WERI-Rb-1 (cell line): Measurements from ENCODE around the gene GDF7.

Experiments
- DNase-seq: peaks from one replicate; pipeline ENCODE4 v3.0.0-alpha.2; 2020
- H3K27ac ChIP-seq: fragments of 250-450 bp; sonication (Bioruptor Pico); 2 replicates; pipeline ENCODE4 v1.5.1; 2020; ENCODE audit warnings: mild to moderate bottlenecking, moderate library complexity
- H3K27me3 ChIP-seq: fragments of 250-450 bp; sonication (Bioruptor Pico); 2 replicates; pipeline ENCODE4 v1.5.1; 2021; ENCODE audit warnings: mild to moderate bottlenecking, low read depth, moderate library complexity; ENCODE audit not compliant: insufficient read depth, severe bottlenecking
- H3K36me3 ChIP-seq: fragments of 250-450 bp; sonication (Bioruptor Pico); 2 replicates; pipeline ENCODE4 v1.5.1; 2020; ENCODE audit warnings: mild to moderate bottlenecking, moderate library complexity
- H3K4me3 ChIP-seq: 2 replicates; pipeline ENCODE4 v1.5.1; 2011; ENCODE audit warnings: low read depth, mild to moderate bottlenecking, control low read depth, low read length
- H3K9me3 ChIP-seq: fragments of 250-450 bp; sonication (Bioruptor Pico); 2 replicates; pipeline ENCODE4 v1.5.1; 2021; ENCODE audit warnings: mild to moderate bottlenecking, moderate library complexity; ENCODE audit not compliant: severe bottlenecking
- TF ChIP-seq, protein P1 (sequence below): IDR thresholded peaks from 2 replicates; pipeline ENCODE4 v1.5.1; 2011; ENCODE audit warnings: low read depth, mild to moderate bottlenecking, control low read depth, inconsistent platforms, low read length

Gene GDF7

DNA sequence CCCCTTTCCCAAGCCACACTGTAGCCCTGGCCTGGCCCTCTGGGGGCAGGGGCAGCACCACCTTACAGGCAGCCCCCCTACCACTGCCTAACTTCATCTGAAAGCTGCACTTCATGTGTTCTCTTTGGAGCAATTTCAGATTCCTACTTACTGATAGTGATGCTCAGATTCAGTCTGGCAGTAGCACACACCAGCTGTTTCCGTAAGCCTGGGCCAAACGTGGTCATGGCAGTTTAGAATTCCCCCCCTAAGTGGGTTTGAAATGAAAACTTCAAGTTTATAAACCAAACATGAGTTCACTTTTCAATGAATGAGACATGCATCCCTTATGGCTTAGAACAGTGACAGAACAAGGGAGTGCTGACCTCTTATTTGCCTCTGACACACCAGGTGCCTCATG lies 29.4 kb downstream of the GDF7 start:
- TF ChIP-seq, protein P1, sequence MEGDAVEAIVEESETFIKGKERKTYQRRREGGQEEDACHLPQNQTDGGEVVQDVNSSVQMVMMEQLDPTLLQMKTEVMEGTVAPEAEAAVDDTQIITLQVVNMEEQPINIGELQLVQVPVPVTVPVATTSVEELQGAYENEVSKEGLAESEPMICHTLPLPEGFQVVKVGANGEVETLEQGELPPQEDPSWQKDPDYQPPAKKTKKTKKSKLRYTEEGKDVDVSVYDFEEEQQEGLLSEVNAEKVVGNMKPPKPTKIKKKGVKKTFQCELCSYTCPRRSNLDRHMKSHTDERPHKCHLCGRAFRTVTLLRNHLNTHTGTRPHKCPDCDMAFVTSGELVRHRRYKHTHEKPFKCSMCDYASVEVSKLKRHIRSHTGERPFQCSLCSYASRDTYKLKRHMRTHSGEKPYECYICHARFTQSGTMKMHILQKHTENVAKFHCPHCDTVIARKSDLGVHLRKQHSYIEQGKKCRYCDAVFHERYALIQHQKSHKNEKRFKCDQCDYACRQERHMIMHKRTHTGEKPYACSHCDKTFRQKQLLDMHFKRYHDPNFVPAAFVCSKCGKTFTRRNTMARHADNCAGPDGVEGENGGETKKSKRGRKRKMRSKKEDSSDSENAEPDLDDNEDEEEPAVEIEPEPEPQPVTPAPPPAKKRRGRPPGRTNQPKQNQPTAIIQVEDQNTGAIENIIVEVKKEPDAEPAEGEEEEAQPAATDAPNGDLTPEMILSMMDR, result no peak
- Histone ChIP-seq H3K27me3 (no peaks in the 10 kb centered on the region), H3K27ac (no peak overlapping the region), H3K9me3 (no peaks in the 10 kb centered on the region), H3K4me3 (no peak overlapping the region), H3K36me3 (peaks cover 4% of the 10 kb centered on the region; the same call in 1 of the 2 replicates)
- DNase-seq, result no peak

- Histone ChIP-seq H3K9me3 (no peaks in the 10 kb centered on the region), H3K27me3 (no peaks in the 10 kb centered on the region), H3K4me3 (no peak overlapping the region), H3K27ac (no peak overlapping the region), H3K36me3 (peaks cover 4% of the 10 kb centered on the region; the same call in 1 of the 2 replicates)
- no peak for DNase-seq
- TF ChIP-seq, protein P1, result no peak
These were observed 30.5 kb downstream of the GDF7 start for GRCh38 chr2:20697322-20697934.

GRCh38 chr2:20698916-20699613 lies 32.1 kb downstream of the GDF7 start:
- DNase-seq, result no peak
- H3K27me3 ChIP-seq, result no peaks in the 10 kb centered on the region
- no peak overlapping the region for H3K27ac ChIP-seq
- TF ChIP-seq, protein P1, result no peak
- no peaks in the 10 kb centered on the region for H3K9me3 ChIP-seq
- no peak overlapping the region for H3K4me3 ChIP-seq
- no peaks in the 10 kb centered on the region; the same call in 1 of the 2 replicates for H3K36me3 ChIP-seq

DNA sequence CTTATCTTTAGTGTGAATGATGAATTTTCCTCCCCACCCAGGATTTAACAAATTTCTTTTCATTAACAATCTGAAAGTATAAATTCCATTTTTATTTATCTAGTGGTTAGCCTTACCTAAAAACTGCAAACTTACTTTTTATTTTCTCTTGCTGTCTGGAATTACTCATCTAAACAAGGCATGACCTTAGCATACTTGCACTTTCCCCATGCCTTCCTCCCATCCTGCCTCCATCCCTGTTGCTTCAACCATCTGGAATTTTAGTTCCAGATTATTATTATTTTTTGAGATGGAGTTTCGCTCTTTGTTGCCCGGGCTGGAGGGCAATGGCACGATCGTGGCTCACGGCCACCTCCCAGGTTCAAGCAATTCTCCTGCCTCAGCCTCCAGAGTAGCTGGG lies 35.6 kb downstream of the GDF7 start:
- H3K9me3 ChIP-seq, result no peaks in the 10 kb centered on the region
- no peaks in the 10 kb centered on the region for H3K36me3 ChIP-seq
- no peak overlapping the region for H3K4me3 ChIP-seq
- TF ChIP-seq, protein P1, result no peak
- no peak overlapping the region for H3K27ac ChIP-seq
- DNase-seq, result no peak
- no peaks in the 10 kb centered on the region for H3K27me3 ChIP-seq

DNA sequence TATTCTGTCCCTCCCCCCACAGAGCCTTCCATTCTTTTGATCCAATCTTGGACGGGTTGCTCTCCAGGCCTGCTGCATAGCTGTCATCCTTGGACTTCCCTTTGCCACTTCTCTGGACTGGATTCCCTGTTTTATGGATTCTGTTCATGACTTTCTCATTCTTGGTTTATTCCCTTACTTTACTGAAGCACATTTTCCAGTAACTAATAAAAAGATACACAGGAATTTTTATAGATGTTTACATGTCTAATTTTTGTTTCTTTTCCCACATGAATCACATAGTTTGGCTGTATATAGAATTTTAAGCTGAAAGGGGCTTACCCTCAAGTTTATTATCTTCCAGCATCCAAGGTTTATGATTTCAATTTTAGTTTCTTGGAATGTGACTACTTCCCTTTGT lies 37.9 kb downstream of the GDF7 start:
- Histone ChIP-seq H3K27me3 (no peaks in the 10 kb centered on the region), H3K9me3 (no peaks in the 10 kb centered on the region), H3K27ac (no peak overlapping the region), H3K4me3 (no peak overlapping the region), H3K36me3 (no peaks in the 10 kb centered on the region)
- TF ChIP-seq, protein P1, result no peak
- no peak for DNase-seq
